H1 (cell line): ENCODE data around the gene CCL25. TPM values are rescaled to one million over a fixed set of nuclear protein-coding genes. Genes with fewer than 3 reads are reported as not detected.

ENCODE experiments used
- ASH2L ChIP-seq: fragments of 200-600, 300-600 bp; sonication (generic); IDR thresholded peaks from one replicate; pipeline ENCODE4 v1.7.1; 2017; ENCODE audit warnings: low read length
- ATF3 ChIP-seq: IDR thresholded peaks from 2 replicates; pipeline ENCODE4 v1.6.1; 2011; ENCODE audit warnings: low read depth, mild to moderate bottlenecking, low read length; ENCODE audit not compliant: insufficient read depth
- CEBPB ChIP-seq: IDR thresholded peaks from 2 replicates; pipeline ENCODE4 v1.6.1; 2012; ENCODE audit warnings: low read depth, low read length
- E2F6 ChIP-seq: IDR thresholded peaks from 2 replicates; pipeline ENCODE4 v1.6.1; 2012; ENCODE audit warnings: inconsistent platforms
- HDAC2 ChIP-seq, 2 experiments: fragments of 300-600 bp in 1 of 2; sonication (generic) in 1 of 2; IDR thresholded peaks; 2 replicates each; pipeline ENCODE4 v1.6.1; 2011 to 2012; ENCODE audit warnings: low read depth in 2 of 2, low read length in 2 of 2, mild to moderate bottlenecking in 2 of 2, moderate library complexity in 2 of 2, borderline replicate concordance in 1 of 2, inconsistent platforms in 1 of 2
- MAX ChIP-seq: IDR thresholded peaks from 2 replicates; pipeline ENCODE4 v1.6.1; 2012; ENCODE audit warnings: inconsistent platforms
- SP2 ChIP-seq: IDR thresholded peaks from 2 replicates; pipeline ENCODE4 v1.6.1; 2012; ENCODE audit warnings: mild to moderate bottlenecking, low read length, inconsistent platforms
- TBP ChIP-seq: IDR thresholded peaks from 2 replicates; pipeline ENCODE4 v1.6.1; 2011; ENCODE audit warnings: low read depth, low read length, improper control_type of control experiment
- polyA plus RNA-seq, 7 experiments: library from polyadenylated mRNA; depleted of rRNA in 3 of 7; stranded (reverse) in 5 of 7; unstranded in 2 of 7; fragments of >200 nt in 5 of 7; fragments of 200-250 nt in 2 of 7; gene quantifications; 1 replicate in 5 of 7; 2 replicates in 1 of 7; 4 replicates in 1 of 7; pipeline versions ENCODE4 v1.2.1 to v1.2.3, GENCODE V29; 2011 to 2013; ENCODE audit warnings: missing spikeins in 2 of 7, mixed read lengths in 2 of 7
- total RNA-seq: library from RNA; stranded (reverse); fragmentation: NEBNext Ultra II Directional; extraction: Animal tissue kit (Norgen Biotek cat#: 25700); gene quantifications from 2 replicates; pipeline ENCODE4 v1.2.1, GENCODE V29; 2021

Gene CCL25
- total and polyA plus RNA-seq, 2 of the 8 experiments (the other 6 are each of a cell fraction or from before 2014, with no cell fraction given) = 0.59 TPM; not detected in 1

GRCh38 chr19:8004001-8004400 is 48.6 kb upstream of the CCL25 start (continued):
- TF ChIP-seq TBP (no peak), CEBPB (no peak), E2F6 (no peak), MAX (no peak), SP2 (no peak), HDAC2 (IDR thresholded peaks at IDR 0.05; ENCODE audit: borderline replicate concordance in 1 of 2, low read depth in 2 of 2, low read length in 2 of 2) (no peak), ATF3 (no peak), ASH2L (no peak)
